HepG2 (cell line): ENCODE measurements around the gene PNMA8B. TPM values are rescaled to one million over a fixed set of nuclear protein-coding genes. Genes with fewer than 3 reads are reported as not detected.

ENCODE experiments used
- ATAC-seq: fragments of 200-7000 bp; cut with Tn5 transposase; 3 replicates; pipeline ENCODE4 v1.9.1; 2020; ENCODE audit warnings: mild to moderate bottlenecking, moderate library complexity
- BruUV-seq: library from RNA; stranded (reverse); fragments of 400-500 nt; replicated peaks from 2 replicates; lab custom pipeline; 2021; lab: Mats Ljungman, UMichigan
- CTCF ChIA-PET: fragments of 300-600 bp; formaldehyde crosslinking; extraction: SDS; loops from one replicate; lab custom pipeline; 2021; ENCODE audit warnings: low total read pairs, inconsistent platforms, low intra/inter-chr PET ratio; lab: Yijun Ruan, JAX
- POLR2A ChIA-PET: fragments of 350-600 bp; sonication (Branson Sonifier 250); formaldehyde crosslinking; loops from one replicate; lab custom pipeline; 2020; ENCODE audit warnings: antibody characterized with exemption, inconsistent platforms; lab: Yijun Ruan, JAX
- DNase-seq: peaks from one replicate; pipeline ENCODE4 v3.0.0-alpha.2; 2015; ENCODE audit warnings: low spot score
- FAIRE-seq: peaks from 3 replicates; lab custom pipeline; 2011; peaks lifted over from hg19 to GRCh38; lab: Jason Lieb, UNC
- H2AFZ ChIP-seq: one replicate; pipeline ENCODE4 v1.6.1; 2011; ENCODE audit warnings: low read length, inconsistent platforms
- H3K27ac ChIP-seq: fragments of 300-600 bp; 3 replicates; pipeline ENCODE4 v1.8.0; 2011; ENCODE audit warnings: mixed run types, mild to moderate bottlenecking, mixed read lengths, low read length, inconsistent platforms; ENCODE audit not compliant: insufficient read depth; ENCODE audit errors: extremely low read length
- H3K27me3 ChIP-seq, 2 experiments: fragments of 200-600 bp in 1 of 2; 2 replicates in 1 of 2; 3 replicates in 1 of 2; pipeline versions ENCODE4 v1.6.0 to v1.8.0; 2011; ENCODE audit warnings: low read length in 2 of 2, mild to moderate bottlenecking in 2 of 2, moderate library complexity in 2 of 2, inconsistent platforms in 1 of 2; ENCODE audit not compliant: insufficient read depth in 2 of 2, control insufficient read depth in 1 of 2
- H3K36me3 ChIP-seq, 2 experiments: fragments of 200-600 bp in 1 of 2; replicated peaks in 1 of 2; 2 replicates in 1 of 2; 3 replicates in 1 of 2; pipeline versions ENCODE4 v1.5.1 to v1.8.0; 2011; ENCODE audit warnings: low read length in 2 of 2, inconsistent platforms in 1 of 2; ENCODE audit not compliant: insufficient read depth in 2 of 2, control insufficient read depth in 1 of 2
- H3K4me1 ChIP-seq: 2 replicates; pipeline ENCODE4 v1.5.1; 2012; ENCODE audit warnings: low read length, inconsistent platforms; ENCODE audit not compliant: insufficient read depth
- H3K4me2 ChIP-seq: 2 replicates; pipeline ENCODE4 v1.6.0; 2011; ENCODE audit warnings: low read depth, low read length, inconsistent platforms
- H3K4me3 ChIP-seq, 3 experiments: fragments of 200-600 bp in 1 of 3; sonication (generic), shearing (Covaris generic) in 1 of 3; replicated peaks in 1 of 3; 2 replicates each; pipeline ENCODE4 v1.5.1; 2011 to 2016; ENCODE audit warnings: low read length in 3 of 3, inconsistent platforms in 2 of 3, low read depth in 2 of 3, mild to moderate bottlenecking in 2 of 3, control low read depth in 1 of 3, mixed read lengths in 1 of 3; ENCODE audit not compliant: insufficient read depth in 1 of 3
- H3K79me2 ChIP-seq: one replicate; pipeline ENCODE4 v1.6.1; 2011; ENCODE audit warnings: low read length, inconsistent platforms; ENCODE audit not compliant: insufficient read depth
- H3K9ac ChIP-seq: 2 replicates; pipeline ENCODE4 v1.6.0; 2011; ENCODE audit warnings: mild to moderate bottlenecking, low read depth, low read length, inconsistent platforms; ENCODE audit not compliant: insufficient read depth
- H3K9me3 ChIP-seq: 2 replicates; pipeline ENCODE4 v1.5.1; 2012; ENCODE audit warnings: mild to moderate bottlenecking, low read length
- H4K20me1 ChIP-seq: 2 replicates; pipeline ENCODE4 v1.6.0; 2011; ENCODE audit warnings: inconsistent platforms, mild to moderate bottlenecking, low read length, moderate library complexity; ENCODE audit not compliant: insufficient read depth
- FOXA3 ChIP-seq: IDR thresholded peaks from 2 replicates; pipeline ENCODE4 v1.6.1; 2016; ENCODE audit warnings: missing genetic modification reagents, missing compliant biosample characterization
- GFI1 ChIP-seq: sonication (generic); formaldehyde crosslinking; IDR thresholded peaks from 2 replicates; pipeline ENCODE4 v1.5.0; 2020; ENCODE audit warnings: missing genetic modification reagents, mild to moderate bottlenecking, borderline replicate concordance
- IRF1 ChIP-seq: sonication (generic); formaldehyde crosslinking; IDR thresholded peaks from 2 replicates; pipeline ENCODE4 v1.4.0; 2020; ENCODE audit warnings: low read depth, mild to moderate bottlenecking, missing genetic modification reagents
- LCORL ChIP-seq, 2 experiments: fragments of 450-650 bp in 1 of 2; sonication (generic) in 1 of 2; formaldehyde crosslinking in 1 of 2; IDR thresholded peaks; 2 replicates each; pipeline versions ENCODE4 v1.5.0 to v1.6.1; 2017 to 2020; ENCODE audit warnings: antibody characterized with exemption in 1 of 2, missing genetic modification reagents in 1 of 2
- SMYD3 ChIP-seq: sonication (generic); formaldehyde crosslinking; IDR thresholded peaks from 2 replicates; pipeline ENCODE4 v1.8.1; 2023; ENCODE audit warnings: mild to moderate bottlenecking, missing genetic modification reagents
- XRCC5 ChIP-seq: fragments of 200-400 bp; formaldehyde crosslinking; optimal IDR thresholded peaks from 2 replicates; pipeline ENCODE3; 2017; ENCODE audit warnings: mild to moderate bottlenecking, low read length
- WGBS: methylation state at CpG from one replicate; pipeline ENCODE4 v1.1.6; 2017; ENCODE audit warnings: low lambda C conversion rate; 5-methylcytosine and 5-hydroxymethylcytosine counted together
- in situ Hi-C: cut with HindIII; loops from 2 replicates; pipeline ENCODE4 v1.10.0; 2017; ENCODE audit warnings: low pct_unique_long_range_greater_than_20kb; ENCODE audit not compliant: extremely low pct_ligation_motif_present
- intact Hi-C: fragments of 100-400 bp; cut with micrococcal nuclease; formaldehyde crosslinking; loops from one replicate; pipeline ENCODE4 v1.10.0; 2022; ENCODE audit not compliant: unreplicated experiment
- polyA plus RNA-seq, 8 experiments: library from polyadenylated mRNA; depleted of rRNA in 3 of 8; stranded (reverse) in 7 of 8; unstranded in 1 of 8; fragments of >200 nt; fragmentation: Illumina TruSeq in 4 of 8; extraction: Trizol in 4 of 8; gene quantifications; 2 replicates each; pipeline versions ENCODE4 v1.2.1 to v1.2.3, GENCODE V29; 2011 to 2016; ENCODE audit warnings: low read depth in 4 of 8, missing spikeins in 1 of 8, mixed read lengths in 1 of 8; ENCODE audit not compliant: insufficient read depth in 1 of 8
- total RNA-seq, 5 experiments: library from RNA; depleted of rRNA; stranded (reverse); fragments of >200 nt; fragmentation: Illumina TruSeq; extraction: Trizol; gene quantifications; 2 replicates each; pipeline ENCODE4 v1.2.3, GENCODE V29; 2016; ENCODE audit warnings: low read depth in 1 of 5
- TF ChIP-seq, protein P1 (sequence below): sonication (generic); formaldehyde crosslinking; IDR thresholded peaks from 2 replicates; pipeline ENCODE4 v1.5.0; 2020; ENCODE audit warnings: mild to moderate bottlenecking, missing genetic modification reagents, borderline replicate concordance

The PNMA8B gene
- total and polyA plus RNA-seq, 2 of the 13 experiments (the other 11 are each of a cell fraction or from before 2014, with no cell fraction given) = not detected

DNA sequence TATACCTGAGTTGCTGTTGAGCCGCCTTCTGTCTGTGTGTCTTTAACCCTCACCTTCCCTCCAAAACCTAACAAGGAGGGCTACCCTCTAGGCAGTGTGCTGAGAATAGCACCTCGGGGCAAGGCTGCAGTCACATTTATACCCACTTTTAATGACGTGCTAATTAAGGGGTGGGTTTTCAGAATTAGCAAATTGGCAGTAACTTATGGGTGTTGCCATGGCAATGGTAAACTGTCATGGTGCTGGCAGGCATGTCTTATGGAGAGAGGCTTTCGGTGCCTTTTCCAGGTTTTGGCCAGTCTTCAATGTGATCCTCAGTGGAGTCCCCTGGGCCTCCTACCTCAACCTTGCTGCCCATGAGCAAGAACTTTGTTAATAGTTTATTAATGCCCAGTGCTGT lies 23.1 kb downstream of the PNMA8B start:
- ChIA-PET CTCF (no interaction called here), POLR2A (no interaction called here)
- Histone ChIP-seq H2AFZ (no peak overlapping the region), H3K27me3 (peaks cover 2 to 19% of the 10 kb centered on the region in 2 experiments; a peak in 3 of 5 replicates), H4K20me1 (no peaks in the 10 kb centered on the region), H3K9me3 (no peaks in the 10 kb centered on the region), H3K27ac (no peak overlapping the region), H3K4me3 (no peak overlapping the region), H3K9ac (no peak overlapping the region), H3K4me2 (no peak overlapping the region), H3K79me2 (no peaks in the 10 kb centered on the region), H3K4me1 (peaks cover 27% of the 10 kb centered on the region), H3K36me3 (no peaks in the 10 kb centered on the region)
- intact Hi-C loops = no loop called here
- no TSS peak for BruUV-seq
- DNase-seq (no peak), ATAC-seq (no peak), FAIRE-seq (no peak)
- TF ChIP-seq FOXA3 (CRISPR knock-in tag) = no peak
- no peak for TF ChIP-seq LCORL (IDR thresholded peaks at IDR 0.05)
- TF ChIP-seq LCORL (CRISPR knock-in tag; IDR thresholded peaks at IDR 0.05) = no peak
- TF ChIP-seq GFI1 (CRISPR knock-in tag) = no peak
- TF ChIP-seq XRCC5 = no peak
- no peak for TF ChIP-seq SMYD3 (CRISPR knock-in tag)
- TF ChIP-seq IRF1 (CRISPR knock-in tag) = no peak
- TF ChIP-seq, protein P1, sequence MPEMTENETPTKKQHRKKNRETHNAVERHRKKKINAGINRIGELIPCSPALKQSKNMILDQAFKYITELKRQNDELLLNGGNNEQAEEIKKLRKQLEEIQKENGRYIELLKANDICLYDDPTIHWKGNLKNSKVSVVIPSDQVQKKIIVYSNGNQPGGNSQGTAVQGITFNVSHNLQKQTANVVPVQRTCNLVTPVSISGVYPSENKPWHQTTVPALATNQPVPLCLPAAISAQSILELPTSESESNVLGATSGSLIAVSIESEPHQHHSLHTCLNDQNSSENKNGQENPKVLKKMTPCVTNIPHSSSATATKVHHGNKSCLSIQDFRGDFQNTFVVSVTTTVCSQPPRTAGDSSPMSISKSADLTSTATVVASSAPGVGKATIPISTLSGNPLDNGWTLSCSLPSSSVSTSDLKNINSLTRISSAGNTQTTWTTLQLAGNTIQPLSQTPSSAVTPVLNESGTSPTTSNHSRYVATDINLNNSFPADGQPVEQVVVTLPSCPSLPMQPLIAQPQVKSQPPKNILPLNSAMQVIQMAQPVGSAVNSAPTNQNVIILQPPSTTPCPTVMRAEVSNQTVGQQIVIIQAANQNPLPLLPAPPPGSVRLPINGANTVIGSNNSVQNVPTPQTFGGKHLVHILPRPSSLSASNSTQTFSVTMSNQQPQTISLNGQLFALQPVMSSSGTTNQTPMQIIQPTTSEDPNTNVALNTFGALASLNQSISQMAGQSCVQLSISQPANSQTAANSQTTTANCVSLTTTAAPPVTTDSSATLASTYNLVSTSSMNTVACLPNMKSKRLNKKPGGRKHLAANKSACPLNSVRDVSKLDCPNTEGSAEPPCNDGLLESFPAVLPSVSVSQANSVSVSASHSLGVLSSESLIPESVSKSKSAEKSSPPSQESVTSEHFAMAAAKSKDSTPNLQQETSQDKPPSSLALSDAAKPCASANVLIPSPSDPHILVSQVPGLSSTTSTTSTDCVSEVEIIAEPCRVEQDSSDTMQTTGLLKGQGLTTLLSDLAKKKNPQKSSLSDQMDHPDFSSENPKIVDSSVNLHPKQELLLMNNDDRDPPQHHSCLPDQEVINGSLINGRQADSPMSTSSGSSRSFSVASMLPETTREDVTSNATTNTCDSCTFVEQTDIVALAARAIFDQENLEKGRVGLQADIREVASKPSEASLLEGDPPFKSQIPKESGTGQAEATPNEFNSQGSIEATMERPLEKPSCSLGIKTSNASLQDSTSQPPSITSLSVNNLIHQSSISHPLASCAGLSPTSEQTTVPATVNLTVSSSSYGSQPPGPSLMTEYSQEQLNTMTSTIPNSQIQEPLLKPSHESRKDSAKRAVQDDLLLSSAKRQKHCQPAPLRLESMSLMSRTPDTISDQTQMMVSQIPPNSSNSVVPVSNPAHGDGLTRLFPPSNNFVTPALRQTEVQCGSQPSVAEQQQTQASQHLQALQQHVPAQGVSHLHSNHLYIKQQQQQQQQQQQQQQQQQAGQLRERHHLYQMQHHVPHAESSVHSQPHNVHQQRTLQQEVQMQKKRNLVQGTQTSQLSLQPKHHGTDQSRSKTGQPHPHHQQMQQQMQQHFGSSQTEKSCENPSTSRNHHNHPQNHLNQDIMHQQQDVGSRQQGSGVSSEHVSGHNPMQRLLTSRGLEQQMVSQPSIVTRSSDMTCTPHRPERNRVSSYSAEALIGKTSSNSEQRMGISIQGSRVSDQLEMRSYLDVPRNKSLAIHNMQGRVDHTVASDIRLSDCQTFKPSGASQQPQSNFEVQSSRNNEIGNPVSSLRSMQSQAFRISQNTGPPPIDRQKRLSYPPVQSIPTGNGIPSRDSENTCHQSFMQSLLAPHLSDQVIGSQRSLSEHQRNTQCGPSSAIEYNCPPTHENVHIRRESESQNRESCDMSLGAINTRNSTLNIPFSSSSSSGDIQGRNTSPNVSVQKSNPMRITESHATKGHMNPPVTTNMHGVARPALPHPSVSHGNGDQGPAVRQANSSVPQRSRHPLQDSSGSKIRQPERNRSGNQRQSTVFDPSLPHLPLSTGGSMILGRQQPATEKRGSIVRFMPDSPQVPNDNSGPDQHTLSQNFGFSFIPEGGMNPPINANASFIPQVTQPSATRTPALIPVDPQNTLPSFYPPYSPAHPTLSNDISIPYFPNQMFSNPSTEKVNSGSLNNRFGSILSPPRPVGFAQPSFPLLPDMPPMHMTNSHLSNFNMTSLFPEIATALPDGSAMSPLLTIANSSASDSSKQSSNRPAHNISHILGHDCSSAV (CRISPR knock-in tag) = no peak
- in situ Hi-C loops = no loop called here
- 29% methylated on average over 3 of the region's 4 CpGs for WGBS
